GM23248 (cell line): ENCODE measurements around the gene DUOXA1.

ENCODE experiments used
- EZH2 ChIP-seq: fragments of 200-600 bp; sonication (generic); IDR thresholded peaks from 2 replicates; pipeline ENCODE4 v1.6.1; 2018; ENCODE audit warnings: antibody characterized with exemption, mild to moderate bottlenecking; ENCODE audit not compliant: insufficient read depth, poor library complexity, severe bottlenecking
- EZH2phosphoT487 ChIP-seq: fragments of 200-600 bp; sonication (generic); IDR thresholded peaks from 2 replicates; pipeline ENCODE4 v1.6.1; 2018; ENCODE audit warnings: antibody characterized with exemption, moderate library complexity, mild to moderate bottlenecking, low read depth; ENCODE audit not compliant: insufficient read depth

GRCh38 chr15:45087513-45087912, 42.2 kb downstream of the DUOXA1 start:
- no peak for TF ChIP-seq EZH2
- TF ChIP-seq EZH2phosphoT487 = no peak
